Limb (tissue), 2 donors: Measurements from ENCODE around the gene OAS3.

ENCODE experiments used
- DNase-seq, 2 donors: peaks; one replicate each; pipeline ENCODE4 v3.0.0-alpha.2; 2016; ENCODE audit errors: extremely low spot score in 2 of 2

The OAS3 gene

DNA sequence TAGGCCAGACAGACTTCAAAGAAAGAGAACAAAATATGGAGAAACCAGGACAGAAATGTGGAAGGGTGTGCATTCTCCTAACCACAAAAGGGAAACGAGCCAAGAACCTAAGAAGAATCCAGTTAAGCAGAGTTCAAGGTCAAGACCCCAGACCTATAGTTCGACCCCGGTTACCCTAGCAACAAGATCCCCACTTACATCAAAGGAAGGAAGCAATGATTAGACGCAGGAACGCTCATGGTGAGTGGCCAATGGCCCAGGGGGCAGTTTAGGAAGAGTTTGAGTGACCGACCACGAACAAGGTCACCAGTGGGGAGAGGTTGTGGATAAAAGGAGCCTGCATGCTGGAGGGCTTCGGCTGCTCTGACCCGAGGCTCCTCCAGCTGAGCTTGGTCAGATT lies 76.3 kb downstream of the OAS3 start:
- no peak for DNase-seq

DNA sequence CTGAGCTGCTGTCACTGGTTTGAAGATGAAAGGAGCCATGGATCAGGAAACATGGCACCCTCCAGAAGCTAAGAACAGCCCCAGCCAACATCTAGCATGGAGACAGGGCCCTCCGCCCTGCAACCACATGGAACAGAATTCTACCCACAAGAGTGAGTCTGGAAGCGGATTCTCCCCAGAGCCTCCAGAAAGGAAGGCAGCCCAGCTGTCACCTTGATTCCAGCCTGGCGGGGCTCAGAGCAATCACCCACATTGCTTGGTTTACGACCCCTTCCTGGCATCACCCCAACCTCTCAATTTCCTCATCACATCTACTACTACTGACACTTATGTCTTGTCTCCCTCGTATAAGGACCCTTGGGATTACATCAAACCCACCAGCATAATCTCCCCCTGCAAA lies 78.5 kb downstream of the OAS3 start:
- DNase-seq = no peak

DNA sequence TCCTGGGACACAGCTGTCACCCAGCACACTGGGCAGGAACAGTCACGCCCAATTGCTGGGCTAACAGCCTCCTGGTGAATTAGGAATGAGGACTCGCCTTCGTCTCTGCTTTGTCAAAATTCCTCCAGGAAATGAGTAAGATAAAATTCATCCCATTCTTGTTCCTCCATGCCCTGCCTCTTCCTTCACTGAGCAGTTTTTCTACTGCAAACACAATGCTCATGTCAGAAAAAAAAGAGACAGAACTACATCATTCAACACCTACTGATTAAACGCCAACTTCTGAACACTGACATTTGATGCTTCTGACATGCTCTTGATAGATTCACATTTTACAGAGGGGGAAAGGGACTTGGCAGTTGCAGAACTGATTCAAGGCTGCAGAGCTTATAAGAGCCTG lies 80.8 kb downstream of the OAS3 start:
- DNase-seq = no peak

- no peak for DNase-seq
Observed at GRCh38 chr12:113021500-113021899, 83.2 kb downstream of the OAS3 start.
